ENCODE measurements around the gene ATAD5.
"Not testable (repeated sequence)": the region's sequence is repeated elsewhere in the genome, so short reads cannot be mapped to it uniquely, and the experiment has no call there.

Gene ATAD5

GRCh38 chr17:30915833-30916611 lies 84.3 kb downstream of the ATAD5 start:
- no peak for DNase-seq

DNA sequence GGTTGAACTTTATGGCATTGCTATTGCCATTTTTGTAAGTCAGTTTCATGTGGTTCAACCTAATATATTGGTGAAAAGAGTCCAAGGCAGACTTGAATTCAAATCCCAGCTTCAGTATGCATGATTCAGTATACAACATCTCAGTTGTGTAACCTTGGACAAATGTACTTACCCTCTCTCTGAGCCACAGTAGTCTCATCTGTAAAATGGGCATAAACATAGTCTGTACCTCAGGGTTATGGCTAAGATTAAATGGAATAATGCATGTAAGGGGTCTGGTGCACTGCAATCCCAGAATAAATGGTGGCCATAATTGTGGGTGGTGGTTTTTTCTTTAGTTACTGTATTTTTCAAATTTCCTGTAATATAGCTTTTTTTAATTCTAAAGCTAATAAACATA lies 85.3 kb downstream of the ATAD5 start:
- no peak for DNase-seq

DNA sequence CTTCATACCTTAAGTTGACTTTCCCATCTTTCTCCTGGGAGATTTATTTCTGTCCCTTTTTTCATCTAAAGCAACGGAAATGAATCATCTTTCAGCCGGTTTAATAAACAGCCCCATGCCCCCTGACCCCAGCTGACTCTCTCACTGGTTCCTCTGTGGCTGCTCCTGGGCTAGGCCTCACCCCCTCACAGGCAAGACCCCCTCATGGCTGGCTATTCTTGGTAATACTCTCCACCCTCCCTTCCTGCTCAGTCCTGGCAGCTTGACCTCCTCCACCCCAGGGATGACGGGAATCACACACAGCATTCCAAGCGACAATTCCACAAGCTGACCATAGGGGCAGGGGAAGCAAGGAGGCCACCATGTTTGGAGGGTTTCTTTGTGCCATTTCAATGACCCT lies 88.5 kb downstream of the ATAD5 start:
- no peak for DNase-seq

- DNase-seq: no peak
Observed at GRCh38 chr17:30920683-30921543, 89.1 kb downstream of the ATAD5 start.

GRCh38 chr17:30921544-30922196 lies 89.9 kb downstream of the ATAD5 start, which contains the start of gene ADAP2:
Gene ADAP2 (plus strand): TSS chr17:30921945. CDS start chr17:30922015, 70 bp downstream.
- DNase-seq: no peak

- DNase-seq: no peak
Observed at GRCh38 chr17:30922235-30923030, 90.7 kb downstream of the ATAD5 start.

DNA sequence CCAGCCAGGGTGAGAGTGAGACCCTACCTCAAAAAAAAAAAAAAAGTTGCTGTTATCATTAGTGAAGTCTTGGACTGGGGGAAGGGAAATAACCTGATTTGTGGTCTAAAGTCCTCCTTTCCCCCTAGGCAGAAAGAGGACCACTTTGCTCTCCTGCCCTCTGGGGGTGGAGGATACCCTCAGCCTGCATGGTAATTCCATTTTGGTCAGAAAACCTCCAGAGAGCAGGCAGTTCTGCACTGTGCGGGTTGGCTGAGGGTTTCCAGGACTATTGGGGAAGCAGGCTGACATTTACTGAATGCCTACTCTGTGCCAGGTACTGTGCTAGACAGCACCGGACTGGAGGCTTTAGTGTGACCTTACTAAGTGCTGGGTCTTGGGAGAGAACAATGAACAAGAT lies 92.6 kb downstream of the ATAD5 start:
- no peak for DNase-seq

- no peak for DNase-seq
Observed at GRCh38 chr17:30926516-30926915, 94.8 kb downstream of the ATAD5 start.

GRCh38 chr17:30927756-30928155 lies 96.0 kb downstream of the ATAD5 start:
- no peak for DNase-seq

- DNase-seq: no peak
Observed at GRCh38 chr17:30928584-30928983, 96.8 kb downstream of the ATAD5 start.

DNA sequence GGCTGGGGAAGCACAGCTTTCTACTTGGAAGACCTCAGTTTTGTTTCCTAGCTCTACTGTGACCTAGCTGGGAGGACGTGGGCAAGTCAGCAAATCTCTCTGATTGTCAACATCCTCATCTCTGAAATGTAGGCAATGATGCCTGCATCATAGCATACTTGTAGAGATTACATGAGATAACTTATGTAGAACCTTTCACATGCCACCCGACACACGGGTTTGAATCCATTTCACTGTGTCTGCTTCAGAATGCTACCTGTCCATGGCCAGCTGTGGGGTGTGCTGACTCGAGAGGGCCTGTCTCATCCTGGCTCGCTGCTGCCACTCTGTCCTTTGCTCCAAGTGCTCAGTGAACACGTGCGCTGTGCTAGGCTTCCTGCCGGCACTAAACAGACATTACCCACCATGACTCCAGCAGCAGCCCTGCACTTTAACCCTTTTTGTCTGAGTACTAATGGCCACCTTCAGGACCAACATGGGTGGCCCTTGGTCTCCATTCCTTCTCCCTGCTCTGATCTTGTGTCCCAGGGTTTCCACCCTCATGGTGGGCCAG lies 97.4 kb downstream of the ATAD5 start:
- DNase-seq: no peak

DNA sequence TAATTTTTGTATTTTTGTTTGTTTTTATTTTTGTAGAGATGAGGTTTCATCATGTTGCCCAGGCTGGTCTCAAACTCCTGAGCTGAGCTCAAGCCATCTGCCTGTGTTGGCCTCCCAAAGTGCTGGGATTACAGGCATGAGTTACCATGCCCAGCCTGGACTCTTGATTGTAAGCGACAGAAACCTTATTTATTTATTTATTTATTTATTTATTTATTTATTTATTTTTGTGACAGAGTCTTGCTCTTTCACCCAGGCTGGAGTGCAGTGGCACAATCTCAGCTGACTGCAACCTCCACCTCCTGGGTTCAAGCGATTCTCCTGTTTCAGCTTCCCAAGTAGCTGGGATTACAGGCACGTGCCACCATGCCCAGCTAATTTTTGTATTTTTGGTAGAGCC lies 98.1 kb downstream of the ATAD5 start:
- DNase-seq: not testable (repeated sequence)

- DNase-seq: no peak
Observed at GRCh38 chr17:30930495-30930894, 98.7 kb downstream of the ATAD5 start.

DNA sequence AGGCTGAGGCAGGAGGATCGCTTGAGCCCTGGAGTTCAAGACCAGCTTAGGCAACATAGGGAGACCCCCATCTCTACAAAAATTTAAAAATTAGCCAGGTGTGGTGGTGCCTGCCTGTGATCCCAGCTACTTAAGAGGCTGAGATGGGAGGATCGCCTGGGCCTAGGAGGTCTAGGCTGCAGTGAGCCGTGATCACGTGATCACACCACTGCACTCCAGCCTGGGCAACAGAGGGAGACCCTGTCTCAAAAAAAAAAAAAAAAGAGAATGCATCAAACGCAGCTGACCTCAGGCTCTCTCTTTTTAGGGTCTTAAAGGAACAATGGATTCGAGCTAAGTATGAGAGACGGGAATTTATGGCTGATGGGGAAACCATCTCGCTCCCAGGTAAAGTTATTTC lies 99.8 kb downstream of the ATAD5 start:
- DNase-seq: not testable (repeated sequence)

DNA sequence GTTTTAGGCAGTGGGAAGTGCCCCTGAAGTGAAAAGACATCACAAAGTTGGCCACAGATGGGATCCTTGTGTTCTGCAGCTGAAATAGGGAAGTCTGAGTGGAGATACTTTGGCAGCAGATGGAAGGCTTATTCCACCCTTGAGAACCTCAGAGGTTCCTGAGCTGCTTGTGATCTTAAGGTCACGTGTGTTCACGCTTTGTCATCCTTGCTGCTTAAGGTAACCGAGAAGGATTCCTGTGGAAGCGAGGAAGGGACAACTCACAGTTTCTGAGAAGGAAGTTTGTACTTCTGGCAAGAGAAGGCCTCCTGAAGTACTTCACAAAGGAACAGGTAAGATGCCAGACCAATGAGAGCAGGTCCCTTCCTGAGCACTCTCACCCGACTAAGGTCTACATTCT lies 102.2 kb downstream of the ATAD5 start:
- DNase-seq: no peak

DNA sequence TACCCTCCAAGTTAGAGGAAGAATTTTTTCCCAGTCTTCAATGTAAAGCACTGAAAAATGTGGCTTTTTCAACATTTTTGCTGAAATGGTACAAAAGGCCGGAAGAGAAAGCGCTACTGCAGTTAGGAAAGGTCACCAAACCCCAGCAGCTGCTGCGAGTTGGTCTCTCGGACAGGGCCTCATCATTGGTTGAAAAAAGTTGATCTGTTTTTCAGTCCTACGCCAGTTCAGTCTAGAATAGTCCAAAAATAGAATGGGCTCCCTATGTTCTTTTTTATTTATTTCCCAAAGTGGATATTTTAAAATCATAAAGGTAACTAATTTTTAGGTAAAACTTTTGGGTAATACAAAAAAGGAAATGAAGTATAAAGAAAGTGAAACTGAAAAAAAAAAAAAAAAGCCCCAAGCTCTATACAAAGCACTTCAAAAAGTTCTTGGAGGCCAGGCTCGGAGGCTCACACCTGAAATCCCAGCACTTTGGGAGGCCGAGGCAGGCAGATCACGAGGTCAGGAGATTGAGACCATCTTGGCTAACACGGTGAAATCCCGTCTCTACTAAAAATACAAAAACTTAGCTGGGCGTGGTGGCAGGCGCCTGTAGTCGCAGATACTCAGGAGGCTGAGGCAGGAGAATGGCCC lies 107.4 kb downstream of the ATAD5 start:
- no peak for DNase-seq

DNA sequence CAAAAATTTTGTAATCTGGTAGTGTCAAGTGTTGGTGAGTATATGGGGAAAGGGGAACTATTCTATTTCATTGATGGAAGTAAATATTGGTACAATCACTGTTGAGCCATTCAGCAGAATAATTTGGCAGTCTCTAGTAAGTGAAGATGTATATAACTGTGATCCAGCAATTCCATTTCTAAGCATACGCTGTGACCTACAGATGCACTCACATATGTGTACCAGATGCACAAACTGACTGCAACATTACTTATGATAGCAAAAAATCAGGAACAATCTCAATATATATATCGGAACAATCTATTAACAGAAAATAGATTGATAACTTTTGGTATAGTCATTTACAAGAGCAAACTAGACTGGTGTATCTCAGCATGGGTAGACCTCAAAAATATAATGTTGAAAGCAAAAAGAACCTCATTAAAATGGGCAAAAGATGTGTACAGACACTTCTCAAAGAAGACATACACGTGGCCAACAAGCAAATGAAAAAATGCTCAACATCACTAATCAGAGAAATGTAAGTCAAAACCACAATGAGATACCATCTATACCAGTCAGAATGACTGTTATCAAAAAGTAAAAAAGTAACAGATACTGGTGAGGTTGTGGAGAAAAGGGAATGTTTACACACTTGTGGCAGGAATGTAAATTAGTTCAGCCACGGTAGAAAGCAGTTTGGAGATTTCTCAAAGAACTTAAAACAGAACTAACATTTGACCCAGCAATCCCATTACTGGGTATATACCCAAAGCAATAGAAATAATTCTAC lies 110.7 kb downstream of the ATAD5 start:
- no peak for DNase-seq
